HUES6 (cell line): ENCODE measurements around the gene PRPS2.

Source experiments
- H3K27ac ChIP-seq: 2 replicates; pipeline ENCODE4 v1.7.0; 2013; ENCODE audit warnings: low read depth, mild to moderate bottlenecking, low read length, inconsistent platforms
- H3K27me3 ChIP-seq: 2 replicates; pipeline ENCODE4 v1.6.1; 2013; ENCODE audit warnings: low read length; ENCODE audit not compliant: control insufficient read depth, insufficient read depth
- H3K36me3 ChIP-seq: 2 replicates; pipeline ENCODE4 v1.6.1; 2013; ENCODE audit warnings: low read length; ENCODE audit not compliant: control insufficient read depth, insufficient read depth
- H3K4me1 ChIP-seq: 2 replicates; pipeline ENCODE4 v1.6.1; 2013; ENCODE audit warnings: low read length; ENCODE audit not compliant: control insufficient read depth, insufficient read depth
- H3K4me3 ChIP-seq: 2 replicates; pipeline ENCODE4 v1.5.1; 2013; ENCODE audit warnings: low read depth, low read length
- H3K9ac ChIP-seq: one replicate; pipeline ENCODE4 v1.6.1; 2013; ENCODE audit warnings: mild to moderate bottlenecking, low read length
- H3K9me3 ChIP-seq: 2 replicates; pipeline ENCODE4 v1.6.1; 2013; ENCODE audit warnings: low read depth, low read length; ENCODE audit not compliant: control insufficient read depth, insufficient read depth

PRPS2 gene

DNA sequence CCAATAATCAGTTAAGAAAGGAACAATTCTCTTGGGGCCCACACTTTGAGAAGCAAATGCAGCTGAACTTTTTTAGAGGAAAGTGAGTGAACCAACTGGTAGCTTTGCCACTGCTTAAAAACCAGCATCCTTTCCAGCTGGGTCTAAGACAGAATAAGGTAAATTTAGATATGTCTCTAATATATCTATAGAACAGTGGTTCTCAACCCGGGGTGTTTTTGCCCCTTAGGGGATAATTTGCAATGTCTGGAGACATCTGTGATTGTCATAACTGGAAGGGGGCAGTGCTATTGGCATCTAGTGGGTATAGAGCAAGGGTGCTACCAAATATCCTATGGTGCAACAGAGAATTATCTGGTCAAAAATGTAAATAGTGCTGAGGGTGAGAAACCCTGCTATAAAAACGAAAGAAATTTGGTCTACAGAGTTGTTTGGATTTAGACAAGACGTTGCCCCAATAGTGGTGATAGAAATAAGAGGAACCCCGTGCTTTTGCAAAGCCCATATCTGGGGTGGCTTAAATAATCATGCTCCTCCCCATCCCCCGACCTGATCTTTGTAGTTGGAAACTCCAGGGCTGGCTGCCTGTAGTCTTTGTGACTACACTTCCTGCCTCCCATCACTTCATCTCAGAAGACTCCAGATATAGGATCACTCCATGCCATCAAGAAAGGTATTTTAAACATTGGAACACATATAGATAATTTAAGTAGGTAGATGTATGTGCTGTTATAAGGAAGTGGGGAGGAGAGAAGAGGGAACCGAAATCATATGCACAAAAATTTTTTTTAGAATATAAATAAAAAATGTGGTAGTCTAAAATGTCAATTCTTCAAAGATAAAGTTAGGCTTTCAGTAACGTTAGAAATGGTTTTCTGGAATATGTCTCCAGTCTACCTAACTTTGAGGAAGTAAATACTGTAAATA is 75.5 kb downstream of the PRPS2 start, which contains the start of gene TLR7:
TSS of gene TLR7 (plus strand) at position 622 of the 927 bp plus-strand sequence. CDS start 507 bp downstream, outside the sequence.
- Histone ChIP-seq H3K27me3 (no peaks in the 10 kb centered on the region; the same call in 1 of the 2 replicates), H3K36me3 (no peaks in the 10 kb centered on the region), H3K9ac (no peak within 1 kb of the TSS), H3K4me1 (peaks cover 15% of the 10 kb centered on the region), H3K4me3 (no peak within 1 kb of the TSS), H3K9me3 (peaks cover 25% of the 10 kb centered on the region), H3K27ac (no peak within 1 kb of the TSS)

DNA sequence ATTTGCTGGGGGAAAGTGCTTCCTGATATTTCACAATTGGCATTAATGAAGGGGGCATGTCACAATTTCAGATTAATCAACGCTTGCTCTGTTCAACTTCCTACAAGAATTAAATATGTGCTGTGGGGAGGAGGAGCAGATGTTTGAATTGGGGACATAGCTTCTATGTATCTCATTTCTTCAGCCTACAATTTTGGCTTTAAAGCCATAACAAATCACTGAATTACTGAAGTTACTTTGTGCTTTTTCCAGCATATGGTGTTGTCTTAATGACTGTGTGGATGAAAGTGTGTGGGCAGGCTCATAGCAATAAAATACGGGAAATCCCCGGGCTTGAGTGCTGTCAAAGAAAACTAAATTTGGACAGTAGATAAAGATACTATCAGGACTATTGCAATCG is 76.5 kb downstream of the PRPS2 start:
- Histone ChIP-seq H3K9me3 (peaks cover 25% of the 10 kb centered on the region), H3K4me1 (peaks cover 20% of the 10 kb centered on the region), H3K27me3 (no peaks in the 10 kb centered on the region; the same call in 1 of the 2 replicates), H3K27ac (no peak overlapping the region), H3K4me3 (no peak overlapping the region), H3K9ac (no peak overlapping the region), H3K36me3 (no peaks in the 10 kb centered on the region)

DNA sequence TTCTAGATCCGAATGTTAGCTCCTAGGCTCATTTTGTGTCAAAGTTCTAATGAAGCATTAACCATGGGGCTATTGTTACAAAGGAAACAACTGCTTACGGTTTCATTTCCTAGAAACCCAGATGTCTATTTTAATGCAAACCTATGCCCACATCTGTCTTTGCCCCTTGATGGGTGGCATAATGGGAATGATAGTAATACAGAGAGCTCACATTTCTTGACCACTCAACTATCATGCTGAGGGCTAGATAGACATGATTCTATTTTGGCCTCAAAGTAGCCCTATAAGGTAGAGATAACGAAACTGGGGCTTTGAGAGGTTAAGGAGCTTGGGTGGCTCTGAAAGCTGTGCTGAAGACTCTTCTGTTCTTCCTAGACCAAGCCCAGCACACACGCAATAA is 77.5 kb downstream of the PRPS2 start:
- H3K9ac ChIP-seq = no peak overlapping the region
- H3K27ac ChIP-seq = no peak overlapping the region
- peaks cover 21% of the 10 kb centered on the region for H3K4me1 ChIP-seq
- H3K27me3 ChIP-seq = no peaks in the 10 kb centered on the region; the same call in 1 of the 2 replicates
- H3K9me3 ChIP-seq = peaks cover 24% of the 10 kb centered on the region
- no peaks in the 10 kb centered on the region for H3K36me3 ChIP-seq
- no peak overlapping the region for H3K4me3 ChIP-seq

DNA sequence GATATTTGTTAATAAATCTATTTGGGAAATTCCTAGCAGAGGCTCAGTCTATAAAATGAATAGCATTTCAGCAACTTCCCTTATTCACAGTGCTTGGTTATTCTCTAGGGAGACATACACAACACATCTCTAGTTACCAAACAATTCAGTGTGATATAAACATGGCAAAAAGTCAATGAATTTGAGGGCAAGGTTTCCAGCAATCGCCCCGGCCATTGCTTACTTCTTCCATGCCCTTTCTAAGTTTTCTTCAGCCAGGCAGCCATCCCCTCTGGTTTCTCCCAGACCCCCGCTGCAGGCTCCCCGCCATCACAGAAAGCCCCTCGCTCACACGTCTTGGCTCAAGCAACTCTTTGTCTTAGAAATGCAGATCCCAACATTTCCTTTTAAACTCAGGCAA is 80.0 kb downstream of the PRPS2 start:
- H3K4me1 ChIP-seq = peaks cover 21% of the 10 kb centered on the region
- H3K36me3 ChIP-seq = no peaks in the 10 kb centered on the region
- no peak overlapping the region for H3K4me3 ChIP-seq
- no peak overlapping the region for H3K9ac ChIP-seq
- H3K27me3 ChIP-seq = no peaks in the 10 kb centered on the region; the same call in 1 of the 2 replicates
- H3K9me3 ChIP-seq = peaks cover 3% of the 10 kb centered on the region; the same call in 1 of the 2 replicates
- no peak overlapping the region for H3K27ac ChIP-seq

DNA sequence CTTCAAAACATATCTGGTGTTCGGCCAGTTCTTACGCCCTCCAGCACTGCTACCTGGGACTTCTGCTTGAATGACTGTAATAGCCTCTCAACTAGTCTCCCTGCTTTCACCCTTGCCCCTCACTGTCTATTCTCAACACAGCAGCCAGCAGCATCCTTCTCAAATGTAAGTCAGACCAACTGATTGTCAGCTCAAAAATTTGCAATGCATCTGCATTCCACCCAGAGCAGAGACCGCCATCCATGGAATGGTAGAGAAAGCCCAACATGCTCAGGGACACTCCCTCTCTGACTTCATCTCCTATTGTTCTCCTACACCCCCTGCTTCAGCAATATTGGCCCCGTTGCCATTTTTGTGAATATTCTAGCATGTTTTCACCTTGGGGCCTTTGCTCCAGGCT is 81.5 kb downstream of the PRPS2 start:
- Histone ChIP-seq H3K4me3 (no peak overlapping the region), H3K36me3 (no peaks in the 10 kb centered on the region), H3K4me1 (peaks cover 15% of the 10 kb centered on the region), H3K27me3 (no peaks in the 10 kb centered on the region; the same call in 1 of the 2 replicates), H3K27ac (no peak overlapping the region), H3K9me3 (peaks cover 3% of the 10 kb centered on the region; the same call in 1 of the 2 replicates), H3K9ac (no peak overlapping the region)
